Measurements from ENCODE around the gene SHQ1. TPM values are rescaled to one million over a fixed set of nuclear protein-coding genes. Genes with fewer than 3 reads are reported as not detected.

Gene SHQ1
- total RNA-seq, 3 donors from 2014 or later: 9.6 to 19.3 (median 17.4) TPM

GRCh38 chr3:72753495-72753894 lies 94.8 kb downstream of the SHQ1 start:
- Histone ChIP-seq H3K4me1 (no peaks in the 10 kb centered on the region), H3K27ac (no peak overlapping the region), H3K4me3 (no peak overlapping the region), H3K27me3 (no peaks in the 10 kb centered on the region), H3K36me3 (no peaks in the 10 kb centered on the region), H3K9me3 (no peaks in the 10 kb centered on the region)
- TF ChIP-seq CTCF (IDR thresholded peaks at IDR 0.05) (no peak), POLR2A (IDR thresholded peaks at IDR 0.05) (no peak), POLR2AphosphoS5 (IDR thresholded peaks at IDR 0.05) (no peak)
- no peak for DNase-seq (ENCODE audit: low spot score in 2 of 2)
- intact Hi-C loops (cut with DNase I; ENCODE audit: low total_unique reads): no loop called here

GRCh38 chr3:72750405-72750965 lies 97.8 kb downstream of the SHQ1 start:
- peak in 1 of 2 donors; percentile 22 for DNase-seq (ENCODE audit: low spot score in 2 of 2)
- Histone ChIP-seq H3K4me3 (no peak overlapping the region), H3K27me3 (no peaks in the 10 kb centered on the region), H3K36me3 (no peaks in the 10 kb centered on the region), H3K9me3 (no peaks in the 10 kb centered on the region), H3K4me1 (no peaks in the 10 kb centered on the region), H3K27ac (peak overlapping the region; percentile 69 to 72)
- intact Hi-C loops (cut with DNase I; ENCODE audit: low total_unique reads): no loop called here
- no peak for TF ChIP-seq POLR2AphosphoS5 (IDR thresholded peaks at IDR 0.05)
- TF ChIP-seq POLR2A (IDR thresholded peaks at IDR 0.05): no peak
- TF ChIP-seq CTCF (IDR thresholded peaks at IDR 0.05): no peak

- no peaks in the 10 kb centered on the region for H3K27me3 ChIP-seq
- DNase-seq (ENCODE audit: low spot score in 2 of 2): no peak
These were observed 99.6 kb downstream of the SHQ1 start for GRCh38 chr3:72748659-72749058.

GRCh38 chr3:72746430-72747411 lies 101.5 kb downstream of the SHQ1 start:
- H3K27me3 ChIP-seq: no peaks in the 10 kb centered on the region
- intact Hi-C loops (cut with DNase I; ENCODE audit: low total_unique reads): no loop called here
- TF ChIP-seq CTCF (IDR thresholded peaks at IDR 0.05) (no peak), POLR2A (IDR thresholded peaks at IDR 0.05) (no peak), POLR2AphosphoS5 (IDR thresholded peaks at IDR 0.05) (no peak)

More at GRCh38 chr3:72748659-72749058, 99.6 kb downstream of the SHQ1 start:
- H3K9me3 ChIP-seq: no peaks in the 10 kb centered on the region
- no peak overlapping the region for H3K4me3 ChIP-seq
- intact Hi-C loops (cut with DNase I; ENCODE audit: low total_unique reads): no loop called here
- H3K27ac ChIP-seq: no peak overlapping the region
- no peaks in the 10 kb centered on the region for H3K36me3 ChIP-seq
- TF ChIP-seq POLR2A (IDR thresholded peaks at IDR 0.05): no peak
- TF ChIP-seq POLR2AphosphoS5 (IDR thresholded peaks at IDR 0.05): no peak
- TF ChIP-seq CTCF (IDR thresholded peaks at IDR 0.05): no peak
- no peaks in the 10 kb centered on the region for H3K4me1 ChIP-seq

More at GRCh38 chr3:72746430-72747411, 101.5 kb downstream of the SHQ1 start:
- Histone ChIP-seq H3K4me3 (no peak overlapping the region), H3K9me3 (no peaks in the 10 kb centered on the region), H3K36me3 (no peaks in the 10 kb centered on the region), H3K4me1 (no peaks in the 10 kb centered on the region), H3K27ac (peak overlapping the region; percentile 56 to 71)
- DNase-seq (ENCODE audit: low spot score in 2 of 2): no peak
